ENCODE measurements around the gene KIF1A.

DNA sequence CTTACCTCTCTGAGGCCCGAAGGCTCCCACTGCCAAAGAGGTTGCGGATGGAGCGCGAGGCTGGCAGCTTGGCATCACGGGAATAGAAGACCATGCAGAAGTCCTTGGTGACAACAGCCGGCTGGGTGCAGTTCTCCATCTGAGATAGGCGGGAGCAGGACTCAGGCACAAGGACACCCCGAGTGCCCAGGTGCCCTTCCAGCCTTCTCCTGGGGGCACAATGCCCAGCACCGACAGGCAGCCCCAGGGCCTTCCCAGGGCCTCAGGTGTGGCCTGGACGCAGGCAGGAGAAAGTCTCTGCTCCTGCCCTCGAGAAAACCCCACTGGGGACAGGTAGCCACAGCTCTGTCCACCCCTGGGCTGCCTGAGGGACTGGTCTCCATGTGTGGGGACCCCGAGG, 94.8 kb downstream of the KIF1A start:
- TF ChIP-seq POLR2AphosphoS5 (IDR thresholded peaks at IDR 0.05; ENCODE audit: low read depth) (no peak), GABPA (IDR thresholded peaks at IDR 0.05; ENCODE audit: low read depth) (no peak), SPI1 (IDR thresholded peaks at IDR 0.05; ENCODE audit: borderline replicate concordance, low read depth) (no peak)
- TF ChIP-seq, protein P1, sequence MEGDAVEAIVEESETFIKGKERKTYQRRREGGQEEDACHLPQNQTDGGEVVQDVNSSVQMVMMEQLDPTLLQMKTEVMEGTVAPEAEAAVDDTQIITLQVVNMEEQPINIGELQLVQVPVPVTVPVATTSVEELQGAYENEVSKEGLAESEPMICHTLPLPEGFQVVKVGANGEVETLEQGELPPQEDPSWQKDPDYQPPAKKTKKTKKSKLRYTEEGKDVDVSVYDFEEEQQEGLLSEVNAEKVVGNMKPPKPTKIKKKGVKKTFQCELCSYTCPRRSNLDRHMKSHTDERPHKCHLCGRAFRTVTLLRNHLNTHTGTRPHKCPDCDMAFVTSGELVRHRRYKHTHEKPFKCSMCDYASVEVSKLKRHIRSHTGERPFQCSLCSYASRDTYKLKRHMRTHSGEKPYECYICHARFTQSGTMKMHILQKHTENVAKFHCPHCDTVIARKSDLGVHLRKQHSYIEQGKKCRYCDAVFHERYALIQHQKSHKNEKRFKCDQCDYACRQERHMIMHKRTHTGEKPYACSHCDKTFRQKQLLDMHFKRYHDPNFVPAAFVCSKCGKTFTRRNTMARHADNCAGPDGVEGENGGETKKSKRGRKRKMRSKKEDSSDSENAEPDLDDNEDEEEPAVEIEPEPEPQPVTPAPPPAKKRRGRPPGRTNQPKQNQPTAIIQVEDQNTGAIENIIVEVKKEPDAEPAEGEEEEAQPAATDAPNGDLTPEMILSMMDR (IDR thresholded peaks at IDR 0.05; ENCODE audit: insufficient read depth, low read length), result no peak
- TF ChIP-seq, protein P2, sequence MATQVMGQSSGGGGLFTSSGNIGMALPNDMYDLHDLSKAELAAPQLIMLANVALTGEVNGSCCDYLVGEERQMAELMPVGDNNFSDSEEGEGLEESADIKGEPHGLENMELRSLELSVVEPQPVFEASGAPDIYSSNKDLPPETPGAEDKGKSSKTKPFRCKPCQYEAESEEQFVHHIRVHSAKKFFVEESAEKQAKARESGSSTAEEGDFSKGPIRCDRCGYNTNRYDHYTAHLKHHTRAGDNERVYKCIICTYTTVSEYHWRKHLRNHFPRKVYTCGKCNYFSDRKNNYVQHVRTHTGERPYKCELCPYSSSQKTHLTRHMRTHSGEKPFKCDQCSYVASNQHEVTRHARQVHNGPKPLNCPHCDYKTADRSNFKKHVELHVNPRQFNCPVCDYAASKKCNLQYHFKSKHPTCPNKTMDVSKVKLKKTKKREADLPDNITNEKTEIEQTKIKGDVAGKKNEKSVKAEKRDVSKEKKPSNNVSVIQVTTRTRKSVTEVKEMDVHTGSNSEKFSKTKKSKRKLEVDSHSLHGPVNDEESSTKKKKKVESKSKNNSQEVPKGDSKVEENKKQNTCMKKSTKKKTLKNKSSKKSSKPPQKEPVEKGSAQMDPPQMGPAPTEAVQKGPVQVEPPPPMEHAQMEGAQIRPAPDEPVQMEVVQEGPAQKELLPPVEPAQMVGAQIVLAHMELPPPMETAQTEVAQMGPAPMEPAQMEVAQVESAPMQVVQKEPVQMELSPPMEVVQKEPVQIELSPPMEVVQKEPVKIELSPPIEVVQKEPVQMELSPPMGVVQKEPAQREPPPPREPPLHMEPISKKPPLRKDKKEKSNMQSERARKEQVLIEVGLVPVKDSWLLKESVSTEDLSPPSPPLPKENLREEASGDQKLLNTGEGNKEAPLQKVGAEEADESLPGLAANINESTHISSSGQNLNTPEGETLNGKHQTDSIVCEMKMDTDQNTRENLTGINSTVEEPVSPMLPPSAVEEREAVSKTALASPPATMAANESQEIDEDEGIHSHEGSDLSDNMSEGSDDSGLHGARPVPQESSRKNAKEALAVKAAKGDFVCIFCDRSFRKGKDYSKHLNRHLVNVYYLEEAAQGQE (IDR thresholded peaks at IDR 0.05; ENCODE audit: insufficient replicate concordance, low read depth), result no peak

Data from HL-60 (cell line).